A549 (cell line): ENCODE results near the gene RAN. TPM values are rescaled to one million over a fixed set of nuclear protein-coding genes. Genes with fewer than 3 reads are reported as not detected.

ENCODE experiments used
- ATAC-seq, 2 experiments: fragments of 200-7000 bp in 1 of 2; fragments of >200 bp in 1 of 2; cut with Nextera tagmentation in 1 of 2; cut with Tn5 transposase in 1 of 2; 3 replicates each; pipeline versions ENCODE4 v1.8.0 to v1.9.1; 2018 to 2020; ENCODE audit warnings: mild to moderate bottlenecking in 1 of 2, moderate library complexity in 1 of 2
- CTCF ChIA-PET: fragments of 300-600 bp; sonication (Branson Sonifier 250); formaldehyde crosslinking; extraction: SDS; loops from one replicate; lab custom pipeline; 2021; ENCODE audit warnings: antibody characterized with exemption, inconsistent platforms; lab: Yijun Ruan, JAX
- POLR2A ChIA-PET: fragments of 350-600 bp; formaldehyde crosslinking; extraction: SDS; loops from one replicate; lab custom pipeline; 2021; ENCODE audit warnings: antibody characterized with exemption, inconsistent platforms; lab: Yijun Ruan, JAX
- DNase-seq, 2 experiments: peaks; one replicate each; pipeline versions ENCODE4 v3.0.0 to v3.0.0-alpha.2; 2011 to 2016; ENCODE audit warnings: low read depth in 1 of 2, low spot score in 1 of 2
- FAIRE-seq: peaks from 2 replicates; lab custom pipeline; 2011; peaks lifted over from hg19 to GRCh38; lab: Jason Lieb, UNC
- H3K27ac ChIP-seq, 2 experiments: fragments of >200 bp; sonication (Bioruptor Twin); formaldehyde crosslinking; 3 replicates each; pipeline ENCODE4 v1.5.1; 2016 to 2017
- H3K4me1 ChIP-seq: fragments of >200 bp; sonication (Bioruptor Twin); formaldehyde crosslinking; 3 replicates; pipeline ENCODE4 v1.6.1; 2016
- H3K4me2 ChIP-seq: fragments of >200 bp; sonication (Bioruptor Twin); formaldehyde crosslinking; 3 replicates; pipeline ENCODE4 v1.6.1; 2016
- H3K4me3 ChIP-seq: fragments of >200 bp; sonication (Bioruptor Twin); formaldehyde crosslinking; 3 replicates; pipeline ENCODE4 v1.5.1; 2016
- H3K9me3 ChIP-seq: fragments of >200 bp; sonication (Bioruptor Twin); formaldehyde crosslinking; 3 replicates; pipeline ENCODE4 v1.6.1; 2016
- ATOH8 ChIP-seq: fragments of 250-450 bp; sonication (Bioruptor Pico); IDR thresholded peaks from 2 replicates; pipeline ENCODE4 v1.5.0; 2020; ENCODE audit warnings: low read depth, mild to moderate bottlenecking, moderate library complexity
- BCL3 ChIP-seq: fragments of >200 bp; sonication (Bioruptor Twin); formaldehyde crosslinking; IDR thresholded peaks from 3 replicates; pipeline ENCODE4 v1.6.1; 2016
- CEBPB ChIP-seq, 2 experiments: fragments of >200 bp in 1 of 2; sonication (Bioruptor Twin) in 1 of 2; formaldehyde crosslinking in 1 of 2; IDR thresholded peaks; 2 replicates each; pipeline ENCODE4 v1.6.1; 2012 to 2016
- CHD2 ChIP-seq: fragments of 150-350 bp; IDR thresholded peaks from 2 replicates; pipeline ENCODE4 v1.6.1; 2014; ENCODE audit warnings: low read length; ENCODE audit not compliant: partially characterized antibody
- CHD4 ChIP-seq: fragments of 200-600 bp; sonication (generic); IDR thresholded peaks from 2 replicates; pipeline ENCODE4 v1.6.1; 2016; ENCODE audit warnings: antibody characterized with exemption, mild to moderate bottlenecking, borderline replicate concordance
- CTCF ChIP-seq: fragments of >200 bp; sonication (Bioruptor Twin); formaldehyde crosslinking; IDR thresholded peaks from 3 replicates; pipeline ENCODE4 v1.5.1; 2016
- EHF ChIP-seq: fragments of 250-450 bp; sonication (Bioruptor Pico); IDR thresholded peaks from 2 replicates; pipeline ENCODE4 v1.5.0; 2020; ENCODE audit warnings: mild to moderate bottlenecking
- EHMT2 ChIP-seq: fragments of 200-600 bp; sonication (generic); IDR thresholded peaks from 2 replicates; pipeline ENCODE4 v1.6.1; 2016; ENCODE audit warnings: antibody characterized with exemption, low read depth, mild to moderate bottlenecking, moderate library complexity
- ESRRA ChIP-seq: fragments of 150-350 bp; IDR thresholded peaks from 2 replicates; pipeline ENCODE4 v1.6.1; 2014; ENCODE audit warnings: mild to moderate bottlenecking, low read length, borderline replicate concordance
- FOSB ChIP-seq: fragments of 250-450 bp; sonication (Bioruptor Pico); IDR thresholded peaks from 2 replicates; pipeline ENCODE4 v1.5.0; 2020; ENCODE audit warnings: mild to moderate bottlenecking, moderate library complexity
- FOSL2 ChIP-seq, 2 experiments: fragments of 450-650 bp in 1 of 2; fragments of >200 bp in 1 of 2; sonication (Bioruptor Twin) in 1 of 2; formaldehyde crosslinking; IDR thresholded peaks; 2 replicates each; pipeline versions ENCODE4 v1.5.0 to v1.6.1; 2016 to 2020; ENCODE audit warnings: mild to moderate bottlenecking in 1 of 2, moderate library complexity in 1 of 2
- FOXS1 ChIP-seq: fragments of 250-450 bp; sonication (Bioruptor Pico); IDR thresholded peaks from 2 replicates; pipeline ENCODE4 v1.5.0; 2020; ENCODE audit warnings: mild to moderate bottlenecking, moderate library complexity
- GATA3 ChIP-seq: IDR thresholded peaks from 2 replicates; pipeline ENCODE4 v1.6.1; 2012; ENCODE audit warnings: borderline replicate concordance
- HDAC2 ChIP-seq: fragments of 200-600 bp; sonication (generic); IDR thresholded peaks from 2 replicates; pipeline ENCODE4 v1.6.1; 2016
- HOXB13 ChIP-seq: fragments of 250-450 bp; sonication (Bioruptor Pico); IDR thresholded peaks from 2 replicates; pipeline ENCODE4 v1.5.0; 2020; ENCODE audit warnings: low read depth, mild to moderate bottlenecking, moderate library complexity
- JUN ChIP-seq, 2 experiments: fragments of >200 bp; sonication (Bioruptor Twin); formaldehyde crosslinking; IDR thresholded peaks; 2 replicates in 1 of 2; 3 replicates in 1 of 2; pipeline ENCODE4 v1.6.1; 2016 to 2017
- MAFK ChIP-seq: fragments of 450-650 bp; IDR thresholded peaks from 2 replicates; pipeline ENCODE4 v1.6.1; 2014; ENCODE audit not compliant: partially characterized antibody
- MAX ChIP-seq: IDR thresholded peaks from 2 replicates; pipeline ENCODE4 v1.6.1; 2012
- NFE2L2 ChIP-seq: fragments of 150-350 bp; conservative IDR thresholded peaks from 2 replicates; pipeline ENCODE4 v1.6.1; 2014; ENCODE audit warnings: low read length
- NR3C1 ChIP-seq: fragments of >200 bp; sonication (Bioruptor Twin); formaldehyde crosslinking; IDR thresholded peaks from 3 replicates; pipeline ENCODE4 v1.6.1; 2017
- POLR2A ChIP-seq: IDR thresholded peaks from 2 replicates; pipeline ENCODE4 v1.6.1; 2012; ENCODE audit warnings: mild to moderate bottlenecking, low read length
- POLR2AphosphoS2 ChIP-seq: conservative IDR thresholded peaks from 2 replicates; pipeline ENCODE4 v1.6.1; 2012; ENCODE audit warnings: low read length, improper control_type of control experiment, inconsistent platforms
- RNF2 ChIP-seq: fragments of 200-600 bp; sonication (generic); IDR thresholded peaks from 2 replicates; pipeline ENCODE4 v1.6.1; 2016; ENCODE audit warnings: low read depth, mild to moderate bottlenecking, antibody characterized with exemption, moderate library complexity, borderline replicate concordance
- SMC3 ChIP-seq: fragments of >200 bp; sonication (Bioruptor Twin); formaldehyde crosslinking; IDR thresholded peaks from 3 replicates; pipeline ENCODE4 v1.6.1; 2018; ENCODE audit warnings: inconsistent platforms
- USF2 ChIP-seq: fragments of 450-650 bp; IDR thresholded peaks from 2 replicates; pipeline ENCODE4 v1.6.1; 2014; ENCODE audit warnings: antibody characterized with exemption
- ZC3H11A ChIP-seq: fragments of 450-650 bp; IDR thresholded peaks from 2 replicates; pipeline ENCODE4 v1.6.1; 2014; ENCODE audit warnings: antibody characterized with exemption, mild to moderate bottlenecking
- ZNF302 ChIP-seq: fragments of 250-450 bp; sonication (Bioruptor Pico); IDR thresholded peaks from 2 replicates; pipeline ENCODE4 v1.9.0; 2021; ENCODE audit warnings: inconsistent platforms, mild to moderate bottlenecking, moderate library complexity
- WGBS: methylation state at CpG from one replicate; pipeline ENCODE4 v1.1.6; 2017; ENCODE audit errors: missing lambda C conversion rate; 5-methylcytosine and 5-hydroxymethylcytosine counted together
- polyA plus RNA-seq, 4 experiments: library from polyadenylated mRNA; depleted of rRNA in 3 of 4; stranded (reverse); fragments of >200 nt; fragmentation: RNase III in 1 of 4; extraction: RNeasy Plus Mini Kit Qiagen cat#74134 plus additional on column Dnase treatment in 1 of 4; gene quantifications; 2 replicates in 3 of 4; 3 replicates in 1 of 4; pipeline ENCODE4 v1.2.3, GENCODE V29; 2011 to 2017

The RAN gene
- polyA plus RNA-seq, 2 of the 4 experiments (the other 2 are of a cell fraction): 1,941 to 3,303 TPM

- TF ChIP-seq HDAC2 (no peak), ESRRA (no peak), CEBPB (IDR thresholded peaks at IDR 0.05) (peak; percentile 17 to 58; a peak in 3 of 4 replicates), EHMT2 (no peak)
- 62% methylated on average over 5 of the region's 5 CpGs for WGBS
- Histone ChIP-seq H3K4me3 (no peak overlapping the region), H3K4me1 (no peaks in the 10 kb centered on the region), H3K4me2 (no peak overlapping the region), H3K9me3 (peaks cover 6% of the 10 kb centered on the region; the same call in 1 of the 3 replicates), H3K27ac (no peak overlapping the region)
- DNase-seq (no peak), FAIRE-seq (no peak), ATAC-seq (0 out of 6 replicates have a peak, but pooled peaks of 1 of the 2 experiments have one; percentile 24)
- ChIA-PET POLR2A (no interaction called here), CTCF (no interaction called here)
These were observed 8.6 kb upstream of the RAN start for GRCh38 chr12:130863298-130863697.

GRCh38 chr12:130868412-130868811 is 3.5 kb upstream of the RAN start:
- CTCF ChIA-PET: interaction anchor here (1.5 kb wide), 1 partner anchor 29 kb away, joined by 4 read pairs; no protein-coding TSS in a partner anchor
- peaks cover 10% of the 10 kb centered on the region; the same call in 1 of the 3 replicates for H3K4me1 ChIP-seq
- no peak for TF ChIP-seq BCL3
- no peak for TF ChIP-seq ZC3H11A
- TF ChIP-seq JUN (IDR thresholded peaks at IDR 0.05): no peak
- no peak for TF ChIP-seq POLR2A
- TF ChIP-seq NFE2L2: no peak
- no peak for TF ChIP-seq EHF (CRISPR knock-in tag)
- TF ChIP-seq USF2: no peak
- TF ChIP-seq ZNF302 (CRISPR knock-in tag): no peak
- no peak for TF ChIP-seq HOXB13 (CRISPR knock-in tag)
- TF ChIP-seq CEBPB (IDR thresholded peaks at IDR 0.05): no peak
- TF ChIP-seq FOSB (CRISPR knock-in tag): no peak
- TF ChIP-seq ATOH8 (CRISPR knock-in tag): no peak
- no peak for TF ChIP-seq RNF2
- no peak for TF ChIP-seq POLR2AphosphoS2
- TF ChIP-seq MAX: no peak
- TF ChIP-seq CHD4: no peak
- TF ChIP-seq ESRRA: no peak
- TF ChIP-seq GATA3: no peak
- TF ChIP-seq, all 56 proteins: peak for 0
- H3K4me3 ChIP-seq: no peak overlapping the region
- POLR2A ChIA-PET: no interaction called here
- H3K27ac ChIP-seq: no peak overlapping the region
- DNase-seq (no peak), FAIRE-seq (no peak), ATAC-seq (no peak)
- H3K4me2 ChIP-seq: no peak overlapping the region
- no peaks in the 10 kb centered on the region for H3K9me3 ChIP-seq
- WGBS: 86% methylated on average over 4 of the region's 4 CpGs

- WGBS: 26% methylated on average over 25 of the region's 31 CpGs
- peak; percentile 98 for DNase-seq
- ATAC-seq: peak; percentile 88 to 95
- Histone ChIP-seq H3K27ac (peak overlapping the region; percentile 100), H3K9me3 (no peaks in the 10 kb centered on the region), H3K4me2 (peak overlapping the region; percentile 86), H3K4me1 (peaks cover 30% of the 10 kb centered on the region), H3K4me3 (peak overlapping the region; percentile 98)
- ChIA-PET CTCF (interaction anchor here (0.5 to 1.8 kb wide), 10 partner anchors 18 to 1314 kb away, joined by 3 to 9 read pairs (median 4); partner anchors contain the start of gene STX2), POLR2A (interaction anchor here (0.6 to 1.3 kb wide), 4 partner anchors 8 to 1225 kb away, joined by 3 to 5 read pairs (median 3); no protein-coding TSS in a partner anchor)
- peak; percentile 7 for FAIRE-seq
- TF ChIP-seq POLR2AphosphoS2 (no peak), NR3C1 (no peak), NFE2L2 (no peak), MAFK (no peak), POLR2A (peak; percentile 38), HOXB13 (CRISPR knock-in tag) (no peak), FOXS1 (no peak), FOSL2 (IDR thresholded peaks at IDR 0.05) (no peak), FOSL2 (CRISPR knock-in tag; IDR thresholded peaks at IDR 0.05) (peak; percentile 69), SMC3 (peak; percentile 41; the same call in 1 of the 3 replicates), ATOH8 (CRISPR knock-in tag) (no peak), CHD2 (no peak), CHD4 (no peak), CTCF (peak; percentile 36; the same call in 2 of the 3 replicates)
These were observed 1.2 kb upstream of the RAN start for GRCh38 chr12:130870442-130871285.
